Fibroblast of skin of scalp (primary cell): ENCODE measurements around the gene DDX17.

Experiments used
- DNase-seq: peaks from one replicate; pipeline ENCODE4 v3.0.0-alpha.2; 2013

The DDX17 gene

DNA sequence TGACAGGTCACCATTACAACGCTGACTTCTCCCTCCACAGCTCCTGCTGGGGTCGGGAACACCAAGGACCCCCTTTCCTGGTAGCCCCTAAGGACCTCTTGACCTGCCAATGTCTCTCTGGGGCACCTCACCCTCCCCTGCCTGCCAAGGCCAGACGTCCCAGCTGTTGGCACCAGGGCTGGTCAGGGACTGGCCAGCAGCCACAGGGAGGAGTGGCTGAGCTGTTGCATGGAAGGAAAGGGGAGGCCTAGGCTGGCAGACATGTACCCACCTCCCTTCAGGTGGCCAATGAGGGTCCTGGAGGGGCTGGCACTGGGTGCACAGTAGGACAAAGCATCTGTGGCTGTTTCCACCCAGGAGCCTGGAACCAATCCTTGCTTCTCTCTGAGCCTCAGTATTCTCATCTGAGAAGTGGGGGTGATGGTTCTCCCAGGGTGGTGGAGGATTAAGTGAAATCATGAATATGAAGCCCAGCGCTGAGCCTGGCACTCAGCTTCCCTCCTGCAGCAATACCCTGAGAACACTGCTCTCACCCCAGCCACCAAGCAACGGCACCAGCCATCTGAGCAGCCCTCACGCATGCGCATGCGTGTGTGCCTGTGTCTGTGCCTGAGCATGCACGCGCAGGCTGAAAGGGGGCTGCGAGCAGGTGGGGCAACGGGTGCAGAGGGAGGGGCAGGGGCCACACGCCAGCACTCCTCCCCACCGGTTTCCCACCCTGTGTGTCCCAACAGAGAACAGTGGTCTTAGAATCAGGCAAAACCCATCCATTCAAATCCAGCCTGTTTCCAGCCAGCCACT is 57.0 kb downstream of the DDX17 start:
- DNase-seq: no peak

DNA sequence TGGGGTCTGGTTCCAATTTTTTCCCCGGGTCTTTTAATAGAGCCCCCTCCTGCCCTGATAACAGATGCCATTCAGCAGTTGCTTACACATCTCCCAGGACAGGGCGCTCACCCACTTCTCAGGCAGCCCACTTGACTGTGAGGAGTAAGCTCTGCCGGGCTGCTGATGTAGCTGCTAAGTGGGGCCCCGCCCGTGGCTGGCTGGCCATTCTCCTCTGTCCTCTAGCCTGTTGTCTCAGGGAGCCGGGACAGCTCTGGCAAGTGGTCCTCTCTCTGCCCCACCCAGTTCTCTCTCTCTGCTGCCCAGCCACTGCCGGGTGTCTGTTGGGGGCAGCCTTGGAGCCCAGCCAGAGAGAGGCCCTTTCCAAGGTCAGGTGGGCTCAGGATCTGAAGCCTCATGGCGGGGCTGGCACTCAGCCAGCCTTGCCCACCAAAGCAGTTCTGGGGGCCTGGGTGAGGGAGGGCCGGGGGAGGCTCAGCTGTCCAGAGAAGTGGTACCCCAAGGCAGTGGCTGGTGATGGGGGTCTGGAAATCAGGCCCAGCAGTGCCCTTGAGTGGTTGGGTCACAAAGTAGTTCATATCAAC is 60.0 kb downstream of the DDX17 start:
- DNase-seq: no peak

DNA sequence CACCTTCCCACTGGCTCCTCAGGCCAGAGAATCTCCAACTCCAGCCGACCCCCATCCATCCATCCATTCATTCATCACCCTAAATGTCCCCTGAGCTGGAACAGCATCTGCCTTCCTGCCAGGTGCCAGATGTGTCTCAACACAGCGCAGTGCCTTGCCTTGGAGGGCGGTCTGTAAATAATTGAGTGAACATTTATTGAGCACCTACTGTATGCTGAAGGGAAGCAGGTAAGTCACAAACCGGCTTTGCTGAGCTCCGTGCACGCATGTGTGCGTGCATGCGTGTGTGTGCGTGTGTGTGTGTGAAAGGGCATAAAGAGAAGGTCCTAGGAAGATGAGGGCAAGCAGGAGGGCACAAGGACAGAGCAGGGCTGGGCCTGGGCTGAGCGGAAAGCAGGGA is 61.3 kb downstream of the DDX17 start:
- no peak for DNase-seq

DNA sequence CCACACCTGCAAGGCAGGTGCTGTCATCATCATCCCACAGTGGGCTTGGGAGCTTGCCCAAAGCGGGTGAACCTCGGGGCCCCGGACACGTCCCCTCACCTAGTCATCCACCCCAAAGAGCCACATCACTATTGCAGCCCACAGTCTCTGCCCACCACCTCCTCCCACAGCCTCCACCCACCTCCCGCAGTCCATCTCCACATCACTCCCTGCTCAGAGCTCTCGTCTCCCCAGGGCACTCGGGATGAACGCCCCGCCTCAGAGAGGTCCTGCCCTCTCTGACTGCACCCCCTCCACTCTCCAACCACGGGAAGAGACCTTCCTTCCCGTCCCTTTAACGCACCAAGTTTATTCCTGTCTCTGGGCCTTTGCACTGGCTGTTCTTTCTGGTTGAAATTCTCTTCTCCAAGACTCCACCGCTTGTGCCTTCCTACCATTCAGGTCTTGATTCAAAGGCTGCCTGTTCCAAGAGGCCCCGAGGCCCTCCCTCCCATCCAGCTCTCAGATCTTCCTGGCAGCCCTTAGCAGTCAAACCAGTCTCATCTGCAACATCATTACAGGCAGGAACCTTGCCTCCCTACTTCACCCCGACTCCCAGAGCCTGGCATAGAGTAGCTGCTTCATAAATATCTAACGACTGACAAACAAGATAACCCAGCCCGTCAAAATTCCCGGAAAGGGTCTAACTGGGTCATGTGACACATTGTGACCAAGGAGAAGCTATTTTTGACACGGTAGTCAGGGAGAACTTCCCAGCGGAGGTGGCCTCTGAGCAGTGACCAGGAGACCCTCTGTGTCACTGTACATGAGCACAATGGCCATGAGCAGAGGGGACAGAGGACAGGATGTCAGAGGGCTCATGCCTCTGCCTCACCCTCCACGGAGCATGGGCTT is 62.2 kb downstream of the DDX17 start:
- no peak for DNase-seq

DNA sequence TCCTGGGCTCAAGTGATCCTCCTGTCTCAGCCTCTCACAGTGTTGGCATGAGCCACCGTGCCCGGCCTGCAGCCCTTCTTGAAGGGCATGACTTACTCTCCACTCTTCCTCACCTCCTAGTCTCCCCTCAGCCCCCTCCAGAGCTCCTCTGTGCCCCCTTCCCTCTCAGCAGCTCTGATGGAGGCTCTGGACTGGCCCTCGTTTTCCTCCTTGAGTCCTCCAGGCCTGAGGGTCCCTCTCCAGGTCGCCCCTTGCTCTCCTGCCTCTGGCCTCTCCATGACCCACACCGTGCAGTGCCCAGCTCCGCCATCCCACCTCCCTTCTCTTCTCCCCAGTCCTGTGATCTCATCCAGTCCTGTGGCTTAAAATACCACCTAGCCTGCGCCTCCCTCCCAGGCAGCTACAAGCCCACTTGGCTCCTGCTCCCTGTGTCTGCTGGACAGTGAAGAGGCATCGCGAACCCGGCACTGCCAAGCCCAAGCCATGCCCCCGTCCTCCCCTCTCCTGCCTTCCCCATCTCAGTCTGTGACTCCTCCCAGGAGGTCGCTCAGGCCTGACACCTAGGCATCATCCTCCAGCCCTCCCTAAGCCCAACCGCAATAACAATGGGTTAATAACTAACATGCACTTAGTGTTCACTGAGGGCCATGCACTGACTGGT is 63.0 kb downstream of the DDX17 start:
- no peak for DNase-seq

DNA sequence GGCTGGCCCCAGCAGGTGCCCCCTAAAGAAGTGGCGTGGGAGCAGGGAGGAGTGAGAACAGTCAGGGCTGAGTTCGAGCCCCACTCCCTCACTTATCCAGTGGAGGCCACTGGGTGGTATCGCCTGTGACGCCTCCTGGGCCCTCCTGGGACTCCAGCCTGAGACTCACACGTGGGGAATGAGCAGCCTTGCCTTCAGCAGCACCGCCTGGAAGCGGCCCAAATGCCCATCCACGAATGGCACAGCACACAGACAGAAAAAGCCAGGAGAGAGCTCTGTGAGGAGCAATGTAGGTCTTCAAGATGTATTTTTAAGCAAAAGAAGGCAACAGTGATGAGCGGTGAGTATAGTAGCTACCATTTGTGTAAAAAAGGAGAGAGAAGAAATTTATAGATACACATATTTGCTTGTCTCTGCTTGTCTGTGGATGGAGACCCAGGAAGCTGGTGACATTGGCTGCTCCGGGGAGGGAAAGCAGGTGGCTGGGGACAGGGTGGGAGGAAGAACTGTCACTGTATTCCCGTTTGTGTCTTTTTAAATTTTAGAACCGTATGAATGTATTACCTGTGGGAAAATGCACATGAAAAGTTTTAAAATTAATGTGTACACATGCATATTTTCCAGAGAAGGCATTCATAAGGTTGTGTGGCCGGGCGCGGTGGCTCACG is 64.4 kb downstream of the DDX17 start:
- no peak for DNase-seq

DNA sequence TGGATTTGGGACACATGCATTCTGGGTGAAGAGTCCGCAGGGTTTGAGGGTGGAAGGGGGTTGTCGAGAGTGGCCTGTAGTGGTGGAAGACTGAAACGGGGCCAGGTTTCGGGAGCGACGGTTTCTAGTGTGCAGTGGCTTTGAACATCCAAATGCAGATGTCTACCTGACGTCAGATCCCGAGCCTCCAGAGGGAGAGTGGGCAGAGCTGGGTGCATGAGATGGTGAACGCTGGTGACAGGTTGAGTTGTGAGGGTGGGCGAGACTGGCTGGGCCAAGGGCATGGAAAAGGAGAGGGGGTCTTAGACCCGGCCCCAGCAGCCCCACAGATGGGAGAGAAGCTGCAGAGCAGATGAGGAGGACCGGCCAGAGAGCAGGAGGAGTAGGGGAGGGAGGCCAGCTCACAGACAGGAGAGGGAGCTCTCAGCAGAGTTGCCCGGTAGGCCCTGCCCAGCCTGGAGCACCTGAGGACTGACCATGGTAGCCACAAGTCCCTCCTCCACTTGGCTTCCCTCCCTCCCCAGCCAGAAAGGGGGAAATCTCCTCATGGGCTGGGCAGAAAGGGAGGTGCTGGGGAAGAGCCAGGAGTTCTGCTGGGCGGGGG is 65.3 kb downstream of the DDX17 start:
- no peak for DNase-seq

DNA sequence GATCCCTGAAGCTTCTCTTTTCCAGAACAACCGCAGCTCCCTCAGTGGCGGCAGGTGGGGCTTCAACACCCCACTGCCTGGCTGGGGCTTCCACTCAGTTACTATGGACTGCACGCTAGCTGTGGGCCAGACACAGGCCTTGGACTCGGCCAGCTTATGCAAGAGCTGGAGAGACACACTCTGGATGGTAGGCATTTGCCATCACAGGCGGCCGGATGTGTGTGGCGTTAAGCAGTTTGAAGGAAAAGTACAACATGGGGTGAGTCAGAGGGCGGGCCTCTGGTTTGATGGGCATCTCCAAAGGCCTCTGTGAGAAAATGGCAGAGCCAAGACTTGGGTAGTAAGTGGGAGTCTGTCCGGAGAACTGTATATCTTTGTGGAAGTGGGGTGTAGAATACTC is 68.7 kb downstream of the DDX17 start:
- DNase-seq: no peak

DNA sequence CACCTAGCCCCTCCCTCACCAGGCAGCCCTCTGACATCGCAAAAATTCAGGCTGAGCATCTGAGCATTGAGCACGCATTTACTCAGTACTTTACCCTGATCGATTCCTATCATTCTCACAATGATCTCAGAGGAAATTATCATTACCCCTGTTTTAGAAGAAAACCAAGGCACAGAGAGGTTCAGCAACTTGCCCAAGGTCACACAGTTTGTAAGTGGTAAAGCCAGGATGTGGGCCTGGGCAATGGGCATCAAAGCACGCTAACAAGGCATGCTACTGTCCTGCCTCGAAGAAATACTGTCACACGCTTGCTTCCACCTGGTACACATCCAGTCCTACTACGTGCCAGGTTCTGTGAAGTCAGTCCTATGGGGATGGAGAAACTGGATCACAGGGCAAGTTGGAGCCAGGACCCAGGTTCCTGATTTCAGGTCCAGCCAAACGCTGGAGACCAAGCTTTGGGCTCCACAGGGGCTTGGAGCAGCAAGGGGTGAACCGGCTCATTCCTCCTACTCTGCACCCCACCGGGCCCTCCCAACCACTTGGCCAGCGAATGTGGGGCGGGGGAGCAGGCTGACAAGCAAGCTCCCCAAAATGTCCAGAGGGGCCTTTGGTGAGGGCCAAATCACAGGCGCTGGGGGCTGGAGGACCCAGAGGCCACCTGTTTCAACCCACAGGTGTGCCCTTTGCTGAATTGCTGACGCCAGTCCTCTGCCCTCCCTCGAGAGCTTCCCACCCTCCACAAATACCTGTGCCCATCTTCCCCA is 69.3 kb downstream of the DDX17 start:
- DNase-seq: no peak

DNA sequence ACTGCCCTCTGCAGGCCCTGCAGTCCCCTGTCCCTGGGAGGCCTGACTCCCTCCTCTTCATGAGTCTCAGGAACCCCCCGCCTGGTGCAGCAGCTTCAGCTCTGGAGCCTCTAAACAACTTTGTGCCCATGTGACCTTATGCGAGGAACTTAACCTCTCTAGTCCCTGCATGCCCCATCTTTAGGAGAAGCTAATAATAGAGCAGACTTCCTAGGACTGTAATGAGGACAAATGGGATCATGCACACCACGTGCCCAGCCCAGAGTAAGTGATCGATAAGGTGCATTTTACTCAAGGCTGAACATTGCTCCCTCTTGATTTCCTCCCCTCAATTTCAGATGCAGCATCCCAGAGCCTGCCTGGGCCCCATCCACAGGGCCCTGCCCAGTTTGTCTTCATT is 70.1 kb downstream of the DDX17 start:
- DNase-seq: no peak

DNA sequence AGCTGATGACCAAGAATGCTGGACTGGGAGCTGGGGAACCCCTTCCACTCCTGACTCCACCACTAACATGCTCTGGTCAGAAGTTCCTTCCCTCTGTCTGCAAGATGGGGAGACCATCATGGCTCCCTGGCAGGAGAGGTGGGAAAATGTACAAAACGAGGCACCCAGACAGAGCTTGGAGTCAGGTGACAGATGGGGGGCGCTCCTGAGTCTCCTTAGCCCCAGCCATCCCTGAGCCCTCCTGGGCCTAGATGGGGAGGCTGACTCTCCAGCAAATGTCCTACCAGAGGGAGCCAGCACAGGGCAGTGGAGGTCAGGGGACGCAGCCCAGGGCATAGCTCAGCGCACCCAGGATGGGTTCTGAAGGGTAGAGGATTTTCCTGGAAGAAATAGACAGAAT is 71.1 kb downstream of the DDX17 start:
- DNase-seq: no peak

DNA sequence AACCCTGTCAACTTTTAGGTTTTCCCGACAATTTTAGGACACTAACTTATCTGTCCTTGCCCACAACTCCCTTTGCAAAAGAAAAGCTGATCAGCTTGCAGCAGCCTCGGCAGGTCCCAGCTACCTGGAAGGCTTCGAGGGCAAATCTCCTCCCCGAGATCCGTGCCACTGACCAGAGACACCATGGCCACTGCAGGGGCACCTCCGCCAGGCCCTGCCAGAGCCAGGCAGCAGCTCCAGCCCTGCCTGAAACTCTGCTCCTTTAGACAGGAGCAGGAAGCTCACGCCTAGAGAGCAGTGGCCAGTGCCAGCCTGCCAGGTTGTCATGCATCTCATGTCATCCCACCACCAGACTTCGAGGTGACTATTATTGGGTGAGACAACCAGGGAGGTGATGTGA is 72.2 kb downstream of the DDX17 start:
- DNase-seq: no peak
